Colonic mucosa (tissue), 4 donors: ENCODE data around the gene NOP56. TPM values are rescaled to one million over a fixed set of nuclear protein-coding genes. Genes with fewer than 3 reads are reported as not detected.

Source experiments
- DNase-seq: peaks from one replicate; pipeline ENCODE4 v3.0.0-alpha.2; 2020
- H3K27ac ChIP-seq: fragments of 200-600 bp; one replicate; pipeline ENCODE4 v1.8.0; 2021
- H3K27me3 ChIP-seq: fragments of 200-600 bp; one replicate; pipeline ENCODE4 v1.8.0; 2021
- H3K36me3 ChIP-seq: fragments of 200-600 bp; one replicate; pipeline ENCODE4 v1.8.0; 2021
- H3K4me1 ChIP-seq: fragments of 200-600 bp; one replicate; pipeline ENCODE4 v1.8.0; 2021; ENCODE audit warnings: mild to moderate bottlenecking
- H3K4me3 ChIP-seq: fragments of 200-600 bp; one replicate; pipeline ENCODE4 v1.8.0; 2021
- H3K9ac ChIP-seq, 2 donors: one replicate each; pipeline ENCODE4 v1.7.0; 2013; ENCODE audit warnings: control low read depth in 2 of 2, low read depth in 2 of 2, low read length in 2 of 2
- H3K9me3 ChIP-seq: fragments of 200-600 bp; one replicate; pipeline ENCODE4 v1.8.0; 2021
- intact Hi-C: fragments of 100-400 bp; cut with DNase I; formaldehyde crosslinking; loops from one replicate; pipeline ENCODE4 v1.14.1; 2022
- total RNA-seq, 2 donors: library from RNA; stranded (reverse); fragmentation: NEBNext Ultra II Directional in 1 of 2; extraction: Animal tissue kit (Norgen Biotek cat#: 25700) in 1 of 2; gene quantifications; one replicate each; pipeline ENCODE4 v1.2.1, GENCODE V29; 2021
- TF ChIP-seq, protein P1 (sequence below): fragments of 200-600 bp; IDR thresholded peaks from one replicate; pipeline ENCODE4 v1.8.0; 2022; ENCODE audit warnings: antibody characterized with exemption, mild to moderate bottlenecking
- donor health status: healthy.
- donor health status: DM: no; HTN: no; CAD: no.
- donor health status: DM: no; HTN: no; CAD: no.

NOP56 gene, protein sequence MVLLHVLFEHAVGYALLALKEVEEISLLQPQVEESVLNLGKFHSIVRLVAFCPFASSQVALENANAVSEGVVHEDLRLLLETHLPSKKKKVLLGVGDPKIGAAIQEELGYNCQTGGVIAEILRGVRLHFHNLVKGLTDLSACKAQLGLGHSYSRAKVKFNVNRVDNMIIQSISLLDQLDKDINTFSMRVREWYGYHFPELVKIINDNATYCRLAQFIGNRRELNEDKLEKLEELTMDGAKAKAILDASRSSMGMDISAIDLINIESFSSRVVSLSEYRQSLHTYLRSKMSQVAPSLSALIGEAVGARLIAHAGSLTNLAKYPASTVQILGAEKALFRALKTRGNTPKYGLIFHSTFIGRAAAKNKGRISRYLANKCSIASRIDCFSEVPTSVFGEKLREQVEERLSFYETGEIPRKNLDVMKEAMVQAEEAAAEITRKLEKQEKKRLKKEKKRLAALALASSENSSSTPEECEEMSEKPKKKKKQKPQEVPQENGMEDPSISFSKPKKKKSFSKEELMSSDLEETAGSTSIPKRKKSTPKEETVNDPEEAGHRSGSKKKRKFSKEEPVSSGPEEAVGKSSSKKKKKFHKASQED
- total RNA-seq: 100 to 1,000 TPM in 1 of 2 donors, 10 to 100 TPM in 1; 66.3 to 186 TPM

GRCh38 chr20:2651772-2652723 lies at the start of gene NOP56:
Gene NOP56 (plus strand): TSS chr20:2652632. CDS start chr20:2652661, 29 bp downstream.
- peaks cover 12% of the 10 kb centered on the region for H3K4me1 ChIP-seq
- peaks cover 26% of the 10 kb centered on the region for H3K36me3 ChIP-seq
- peak within 1 kb of the TSS; percentile 89 for H3K27ac ChIP-seq
- H3K27me3 ChIP-seq: no peaks in the 10 kb centered on the region
- intact Hi-C loops: no loop called here
- peak within 1 kb of the TSS; percentile 86 to 97 for H3K9ac ChIP-seq
- H3K4me3 ChIP-seq: peak within 1 kb of the TSS; percentile 83
- peak; percentile 93 for DNase-seq
- TF ChIP-seq, protein P1, sequence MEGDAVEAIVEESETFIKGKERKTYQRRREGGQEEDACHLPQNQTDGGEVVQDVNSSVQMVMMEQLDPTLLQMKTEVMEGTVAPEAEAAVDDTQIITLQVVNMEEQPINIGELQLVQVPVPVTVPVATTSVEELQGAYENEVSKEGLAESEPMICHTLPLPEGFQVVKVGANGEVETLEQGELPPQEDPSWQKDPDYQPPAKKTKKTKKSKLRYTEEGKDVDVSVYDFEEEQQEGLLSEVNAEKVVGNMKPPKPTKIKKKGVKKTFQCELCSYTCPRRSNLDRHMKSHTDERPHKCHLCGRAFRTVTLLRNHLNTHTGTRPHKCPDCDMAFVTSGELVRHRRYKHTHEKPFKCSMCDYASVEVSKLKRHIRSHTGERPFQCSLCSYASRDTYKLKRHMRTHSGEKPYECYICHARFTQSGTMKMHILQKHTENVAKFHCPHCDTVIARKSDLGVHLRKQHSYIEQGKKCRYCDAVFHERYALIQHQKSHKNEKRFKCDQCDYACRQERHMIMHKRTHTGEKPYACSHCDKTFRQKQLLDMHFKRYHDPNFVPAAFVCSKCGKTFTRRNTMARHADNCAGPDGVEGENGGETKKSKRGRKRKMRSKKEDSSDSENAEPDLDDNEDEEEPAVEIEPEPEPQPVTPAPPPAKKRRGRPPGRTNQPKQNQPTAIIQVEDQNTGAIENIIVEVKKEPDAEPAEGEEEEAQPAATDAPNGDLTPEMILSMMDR: no peak
- no peaks in the 10 kb centered on the region for H3K9me3 ChIP-seq

DNA sequence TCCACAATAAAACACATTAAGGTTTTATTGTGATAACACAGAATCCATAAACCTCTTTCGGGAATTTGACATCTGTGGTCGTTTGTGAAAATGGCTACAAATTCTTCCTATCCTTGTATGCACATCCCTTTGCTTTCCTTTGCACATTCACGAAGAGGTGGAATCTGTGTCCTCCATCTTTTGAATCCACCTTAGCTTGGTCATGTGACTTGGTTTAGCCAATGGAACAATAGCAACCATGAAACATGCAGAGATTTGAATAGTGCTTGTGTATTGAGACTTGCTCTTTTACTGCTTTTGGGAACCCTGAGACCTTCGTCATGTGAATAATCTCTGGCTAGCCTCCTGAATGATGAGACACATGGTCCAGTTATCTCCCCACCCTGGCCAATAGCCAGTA lies 49.7 kb upstream of the NOP56 start:
- H3K27ac ChIP-seq: no peak overlapping the region
- TF ChIP-seq, protein P1: no peak
- no peaks in the 10 kb centered on the region for H3K36me3 ChIP-seq
- peak; percentile 51 for DNase-seq
- H3K4me3 ChIP-seq: peak overlapping the region; percentile 8
- no peak overlapping the region for H3K9ac ChIP-seq
- H3K9me3 ChIP-seq: no peaks in the 10 kb centered on the region
- no peaks in the 10 kb centered on the region for H3K27me3 ChIP-seq
- intact Hi-C loops: no loop called here
- H3K4me1 ChIP-seq: peaks cover 4% of the 10 kb centered on the region

GRCh38 chr20:2603816-2604505 lies 48.5 kb upstream of the NOP56 start:
- TF ChIP-seq, protein P1: no peak
- Histone ChIP-seq H3K27me3 (no peaks in the 10 kb centered on the region), H3K36me3 (no peaks in the 10 kb centered on the region), H3K27ac (peak overlapping the region; percentile 34), H3K4me3 (no peak overlapping the region), H3K9ac (no peak overlapping the region), H3K9me3 (no peaks in the 10 kb centered on the region), H3K4me1 (peaks cover 4% of the 10 kb centered on the region)
- peak; percentile 51 for DNase-seq
- intact Hi-C loops: no loop called here

GRCh38 chr20:2604506-2604835 lies 48.0 kb upstream of the NOP56 start:
- DNase-seq: peak; percentile 46
- Histone ChIP-seq H3K9me3 (no peaks in the 10 kb centered on the region), H3K27me3 (no peaks in the 10 kb centered on the region), H3K27ac (peak overlapping the region; percentile 34), H3K9ac (no peak overlapping the region), H3K4me1 (peaks cover 4% of the 10 kb centered on the region), H3K4me3 (no peak overlapping the region), H3K36me3 (no peaks in the 10 kb centered on the region)
- TF ChIP-seq, protein P1: no peak
- intact Hi-C loops: no loop called here

DNA sequence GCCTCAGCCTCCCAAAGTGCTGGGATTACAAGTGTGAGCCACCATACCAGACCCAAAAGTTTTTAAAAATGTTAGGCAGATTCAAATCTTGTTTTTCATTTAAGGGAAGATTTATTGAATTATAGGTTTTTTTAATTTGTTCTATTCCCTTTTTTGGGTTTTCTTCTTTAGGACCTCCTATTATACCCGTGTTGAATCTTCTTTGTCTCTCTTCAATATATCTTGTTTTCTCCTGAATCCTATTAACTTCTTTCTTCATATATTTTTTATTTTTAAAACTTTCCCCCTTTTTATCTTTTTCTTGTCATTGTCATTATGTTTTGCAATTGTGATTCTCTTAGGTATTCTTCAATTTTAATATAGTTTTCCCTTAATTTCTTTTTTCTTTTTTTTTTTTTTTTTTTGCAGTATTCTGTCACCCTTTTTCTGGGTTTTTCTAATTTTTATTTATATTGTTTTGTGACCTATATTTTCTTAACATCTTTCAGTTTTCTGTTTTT lies 45.9 kb upstream of the NOP56 start:
- Histone ChIP-seq H3K27me3 (no peaks in the 10 kb centered on the region), H3K9me3 (no peaks in the 10 kb centered on the region), H3K4me1 (peaks cover 4% of the 10 kb centered on the region), H3K27ac (no peak overlapping the region), H3K4me3 (no peak overlapping the region), H3K9ac (no peak overlapping the region), H3K36me3 (no peaks in the 10 kb centered on the region)
- TF ChIP-seq, protein P1: no peak
- intact Hi-C loops: no loop called here
- DNase-seq: no peak
